OCI-LY1 (cell line): ENCODE data around the gene GGN.

Experiments used
- H2AFZ ChIP-seq: fragments of 200-600 bp; sonication (generic), shearing (Covaris generic); 2 replicates; pipeline ENCODE4 v1.6.0; 2014; ENCODE audit warnings: antibody characterized with exemption, mild to moderate bottlenecking, low read length
- H3F3A ChIP-seq: fragments of 200-600 bp; sonication (generic), shearing (Covaris generic); 2 replicates; pipeline ENCODE4 v1.6.0; 2014; ENCODE audit warnings: mild to moderate bottlenecking, antibody characterized with exemption, low read length, moderate library complexity; ENCODE audit not compliant: insufficient read depth
- H3K27ac ChIP-seq: fragments of 200-600 bp; sonication (generic); 2 replicates; pipeline ENCODE4 v1.5.1; 2014; ENCODE audit warnings: low read length, mixed run types, mild to moderate bottlenecking, low read depth; ENCODE audit not compliant: poor library complexity, severe bottlenecking
- H3K27me3 ChIP-seq: fragments of 200-600 bp; sonication (generic); 2 replicates; pipeline ENCODE4 v1.6.0; 2014; ENCODE audit warnings: antibody characterized with exemption, mild to moderate bottlenecking, low read length, moderate library complexity; ENCODE audit not compliant: insufficient read depth
- H3K36me3 ChIP-seq: fragments of 200-600 bp; sonication (generic); 2 replicates; pipeline ENCODE4 v1.6.1; 2014; ENCODE audit warnings: mild to moderate bottlenecking, antibody characterized with exemption, low read length, moderate library complexity, mixed read lengths; ENCODE audit not compliant: insufficient read depth
- H3K4me1 ChIP-seq: fragments of 200-600 bp; sonication (generic); 2 replicates; pipeline ENCODE4 v1.5.1; 2014; ENCODE audit warnings: mild to moderate bottlenecking, low read length, moderate library complexity; ENCODE audit not compliant: insufficient read depth, severe bottlenecking
- H3K4me2 ChIP-seq: fragments of 200-600 bp; sonication (generic), shearing (Covaris generic); 2 replicates; pipeline ENCODE4 v1.6.1; 2014; ENCODE audit warnings: low read length
- H3K4me3 ChIP-seq: fragments of 200-600 bp; sonication (generic); 2 replicates; pipeline ENCODE4 v1.5.1; 2014; ENCODE audit warnings: low read length, low read depth, mild to moderate bottlenecking, mixed read lengths; ENCODE audit not compliant: poor library complexity, severe bottlenecking
- H3K79me2 ChIP-seq: fragments of 200-600 bp; shearing (Covaris generic); 2 replicates; pipeline ENCODE4 v1.6.1; 2016; ENCODE audit warnings: mixed run types, low read length, mixed read lengths; ENCODE audit not compliant: insufficient read depth
- H3K9ac ChIP-seq: fragments of 200-600 bp; sonication (generic), shearing (Covaris generic); 2 replicates; pipeline ENCODE4 v1.6.1; 2014; ENCODE audit warnings: mild to moderate bottlenecking, low read length, mixed read lengths
- H3K9me2 ChIP-seq: fragments of 200-600 bp; sonication (generic), shearing (Covaris generic); 2 replicates; pipeline ENCODE4 v1.6.1; 2014; ENCODE audit warnings: low read depth, mild to moderate bottlenecking, low read length, mixed read lengths
- H3K9me3 ChIP-seq: fragments of 200-600 bp; shearing (Covaris generic); 2 replicates; pipeline ENCODE4 v1.6.1; 2014; ENCODE audit warnings: low read length, mixed read lengths
- H4K20me1 ChIP-seq: fragments of 200-600 bp; sonication (generic), shearing (Covaris generic); 2 replicates; pipeline ENCODE4 v1.6.0; 2016; ENCODE audit warnings: mild to moderate bottlenecking, low read length; ENCODE audit not compliant: insufficient read depth
- EZH2 ChIP-seq: fragments of 200-600 bp; sonication (generic), shearing (Covaris generic); IDR thresholded peaks from 2 replicates; pipeline ENCODE4 v1.8.0; 2017; ENCODE audit warnings: borderline replicate concordance, mixed run types, mild to moderate bottlenecking, antibody characterized with exemption, low read length, moderate library complexity, mixed read lengths
- TF ChIP-seq, protein P1 (sequence below): fragments of 200-600 bp; sonication (generic), shearing (Covaris generic); IDR thresholded peaks from 2 replicates; pipeline ENCODE4 v1.5.1; 2017; ENCODE audit warnings: mild to moderate bottlenecking, antibody characterized with exemption, low read length, moderate library complexity, mixed read lengths

GGN gene

GRCh38 chr19:38375748-38376147, 12.1 kb downstream of the GGN start:
- Histone ChIP-seq H3K9me3 (no peaks in the 10 kb centered on the region), H3K4me2 (peak overlapping the region; percentile 96), H3K36me3 (peaks cover 32% of the 10 kb centered on the region), H3K79me2 (peaks cover 13% of the 10 kb centered on the region), H3K27ac (no peak overlapping the region), H2AFZ (no peak overlapping the region), H3K4me1 (peaks cover 23% of the 10 kb centered on the region), H3K27me3 (no peaks in the 10 kb centered on the region), H3K9me2 (no peaks in the 10 kb centered on the region), H4K20me1 (no peaks in the 10 kb centered on the region), H3K4me3 (peak overlapping the region; percentile 74), H3F3A (no peaks in the 10 kb centered on the region), H3K9ac (peak overlapping the region; percentile 93)
- TF ChIP-seq EZH2, result no peak
- TF ChIP-seq, protein P1, sequence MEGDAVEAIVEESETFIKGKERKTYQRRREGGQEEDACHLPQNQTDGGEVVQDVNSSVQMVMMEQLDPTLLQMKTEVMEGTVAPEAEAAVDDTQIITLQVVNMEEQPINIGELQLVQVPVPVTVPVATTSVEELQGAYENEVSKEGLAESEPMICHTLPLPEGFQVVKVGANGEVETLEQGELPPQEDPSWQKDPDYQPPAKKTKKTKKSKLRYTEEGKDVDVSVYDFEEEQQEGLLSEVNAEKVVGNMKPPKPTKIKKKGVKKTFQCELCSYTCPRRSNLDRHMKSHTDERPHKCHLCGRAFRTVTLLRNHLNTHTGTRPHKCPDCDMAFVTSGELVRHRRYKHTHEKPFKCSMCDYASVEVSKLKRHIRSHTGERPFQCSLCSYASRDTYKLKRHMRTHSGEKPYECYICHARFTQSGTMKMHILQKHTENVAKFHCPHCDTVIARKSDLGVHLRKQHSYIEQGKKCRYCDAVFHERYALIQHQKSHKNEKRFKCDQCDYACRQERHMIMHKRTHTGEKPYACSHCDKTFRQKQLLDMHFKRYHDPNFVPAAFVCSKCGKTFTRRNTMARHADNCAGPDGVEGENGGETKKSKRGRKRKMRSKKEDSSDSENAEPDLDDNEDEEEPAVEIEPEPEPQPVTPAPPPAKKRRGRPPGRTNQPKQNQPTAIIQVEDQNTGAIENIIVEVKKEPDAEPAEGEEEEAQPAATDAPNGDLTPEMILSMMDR, result no peak

GRCh38 chr19:38375098-38375493, 12.7 kb downstream of the GGN start:
- H3K9me3 ChIP-seq, result no peaks in the 10 kb centered on the region
- no peaks in the 10 kb centered on the region for H3K9me2 ChIP-seq
- H2AFZ ChIP-seq, result no peak overlapping the region
- H3K4me1 ChIP-seq, result peaks cover 23% of the 10 kb centered on the region
- H3K9ac ChIP-seq, result peak overlapping the region; percentile 93
- H4K20me1 ChIP-seq, result no peaks in the 10 kb centered on the region
- TF ChIP-seq EZH2, result no peak
- TF ChIP-seq, protein P1, result no peak
- H3K27me3 ChIP-seq, result no peaks in the 10 kb centered on the region
- H3F3A ChIP-seq, result no peaks in the 10 kb centered on the region
- H3K4me2 ChIP-seq, result peak overlapping the region; percentile 96
- peak overlapping the region; percentile 42 for H3K27ac ChIP-seq
- peaks cover 25% of the 10 kb centered on the region for H3K36me3 ChIP-seq
- peak overlapping the region; percentile 74 for H3K4me3 ChIP-seq
- peaks cover 13% of the 10 kb centered on the region for H3K79me2 ChIP-seq

- Histone ChIP-seq H2AFZ (peak within 1 kb of the TSS; percentile 60), H3K4me2 (peak within 1 kb of the TSS; percentile 96), H3K9ac (peak within 1 kb of the TSS; percentile 93), H3F3A (no peaks in the 10 kb centered on the region), H3K79me2 (peaks cover 13% of the 10 kb centered on the region), H3K4me3 (peak within 1 kb of the TSS; percentile 74), H3K27me3 (no peaks in the 10 kb centered on the region), H3K36me3 (peaks cover 22% of the 10 kb centered on the region), H3K9me3 (no peaks in the 10 kb centered on the region), H3K4me1 (peaks cover 23% of the 10 kb centered on the region), H4K20me1 (no peaks in the 10 kb centered on the region), H3K9me2 (no peaks in the 10 kb centered on the region), H3K27ac (peak within 1 kb of the TSS; percentile 42)
- TF ChIP-seq EZH2, result no peak
- TF ChIP-seq, protein P1, result peak; percentile 9; the same call in 1 of the 2 replicates
These were observed 13.3 kb downstream of the GGN start, which contains the start of gene PSMD8 for GRCh38 chr19:38374332-38375097. Gene PSMD8 (plus strand): TSS chr19:38374571. CDS start chr19:38374602, 31 bp downstream.
